PC-3 (cell line): ENCODE measurements around the gene SLC39A11.

Experiments used
- EZH2phosphoT487 ChIP-seq: fragments of 300-600 bp; sonication (generic); IDR thresholded peaks from 2 replicates; pipeline ENCODE4 v1.6.1; 2018; ENCODE audit warnings: mild to moderate bottlenecking, antibody characterized with exemption, low read length, borderline replicate concordance
- TF ChIP-seq, protein P1 (sequence below): fragments of 300-600 bp; sonication (generic); conservative IDR thresholded peaks from 2 replicates; pipeline ENCODE4 v1.5.1; 2017; ENCODE audit warnings: antibody characterized with exemption, low read depth, mild to moderate bottlenecking, low read length

DNA sequence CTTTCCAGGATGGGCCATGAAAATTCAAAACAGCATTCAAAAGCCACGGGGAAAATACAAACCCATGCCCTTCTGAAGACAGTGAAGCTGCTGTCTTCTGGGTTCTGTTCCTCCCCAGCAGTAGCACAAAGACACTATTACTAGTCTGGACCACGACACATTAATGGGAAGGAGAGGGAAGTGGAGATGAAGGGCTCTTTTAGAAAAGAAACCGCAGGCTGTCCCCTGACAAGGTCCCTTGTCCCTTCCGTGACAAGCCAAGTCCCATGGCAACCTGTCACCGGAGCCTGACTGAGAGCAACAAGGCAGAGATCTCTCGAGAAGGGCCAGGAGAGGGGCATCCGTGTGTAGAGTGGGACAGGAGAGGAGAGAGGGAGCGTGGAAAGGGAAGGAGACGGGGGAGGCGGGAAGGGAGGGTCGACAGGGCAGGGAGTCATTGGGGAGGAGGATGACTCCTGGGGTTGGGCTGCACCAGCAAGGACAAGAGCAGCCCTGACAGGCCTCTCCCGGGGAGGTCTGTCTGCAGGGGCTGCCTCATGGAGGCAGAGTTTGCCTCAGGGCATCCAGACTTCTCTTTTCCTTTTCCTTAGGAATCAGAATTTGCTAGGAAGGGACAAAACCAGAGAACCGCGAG lies 436.2 kb downstream of the SLC39A11 start:
- TF ChIP-seq, protein P1, sequence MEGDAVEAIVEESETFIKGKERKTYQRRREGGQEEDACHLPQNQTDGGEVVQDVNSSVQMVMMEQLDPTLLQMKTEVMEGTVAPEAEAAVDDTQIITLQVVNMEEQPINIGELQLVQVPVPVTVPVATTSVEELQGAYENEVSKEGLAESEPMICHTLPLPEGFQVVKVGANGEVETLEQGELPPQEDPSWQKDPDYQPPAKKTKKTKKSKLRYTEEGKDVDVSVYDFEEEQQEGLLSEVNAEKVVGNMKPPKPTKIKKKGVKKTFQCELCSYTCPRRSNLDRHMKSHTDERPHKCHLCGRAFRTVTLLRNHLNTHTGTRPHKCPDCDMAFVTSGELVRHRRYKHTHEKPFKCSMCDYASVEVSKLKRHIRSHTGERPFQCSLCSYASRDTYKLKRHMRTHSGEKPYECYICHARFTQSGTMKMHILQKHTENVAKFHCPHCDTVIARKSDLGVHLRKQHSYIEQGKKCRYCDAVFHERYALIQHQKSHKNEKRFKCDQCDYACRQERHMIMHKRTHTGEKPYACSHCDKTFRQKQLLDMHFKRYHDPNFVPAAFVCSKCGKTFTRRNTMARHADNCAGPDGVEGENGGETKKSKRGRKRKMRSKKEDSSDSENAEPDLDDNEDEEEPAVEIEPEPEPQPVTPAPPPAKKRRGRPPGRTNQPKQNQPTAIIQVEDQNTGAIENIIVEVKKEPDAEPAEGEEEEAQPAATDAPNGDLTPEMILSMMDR, result no peak
- no peak for TF ChIP-seq EZH2phosphoT487
